OCI-LY3 (cell line): ENCODE measurements around the gene R3HCC1L.

Source experiments
- H2AFZ ChIP-seq: fragments of 200-600, 300-600 bp; shearing (Covaris generic); 2 replicates; pipeline ENCODE4 v1.6.0; 2014; ENCODE audit warnings: antibody characterized with exemption, low read depth, low read length
- H3K27ac ChIP-seq: fragments of 200-600, 300-600 bp; sonication (generic); 2 replicates; pipeline ENCODE4 v1.5.1; 2014; ENCODE audit warnings: mild to moderate bottlenecking, low read length, moderate library complexity, mixed read lengths
- H3K27me3 ChIP-seq: fragments of 200-600, 300-600 bp; sonication (generic); 2 replicates; pipeline ENCODE4 v1.6.1; 2014; ENCODE audit warnings: low read depth, low read length, mixed read lengths
- H3K36me3 ChIP-seq: fragments of 200-600, 300-600 bp; sonication (generic); replicated peaks from 2 replicates; pipeline ENCODE3; 2014; ENCODE audit warnings: low read depth, low read length, mixed read lengths
- H3K4me1 ChIP-seq: fragments of 300-600, 200-600 bp; sonication (generic); 2 replicates; pipeline ENCODE4 v1.6.1; 2014; ENCODE audit warnings: low read length, mixed read lengths
- H3K4me2 ChIP-seq: fragments of 200-600, 300-600 bp; sonication (generic); 2 replicates; pipeline ENCODE4 v1.6.1; 2014; ENCODE audit warnings: low read length, mixed read lengths
- H3K4me3 ChIP-seq: fragments of 300-600, 200-600 bp; sonication (generic); 2 replicates; pipeline ENCODE4 v1.5.1; 2014; ENCODE audit warnings: antibody characterized with exemption, mild to moderate bottlenecking, low read length, moderate library complexity
- H3K79me2 ChIP-seq: fragments of 300-600, 200-600 bp; shearing (Covaris generic); 2 replicates; pipeline ENCODE4 v1.6.1; 2014; ENCODE audit warnings: mild to moderate bottlenecking, low read length, mixed read lengths
- H3K9ac ChIP-seq: fragments of 300-600, 200-600 bp; shearing (Covaris generic); 2 replicates; pipeline ENCODE4 v1.6.0; 2014; ENCODE audit warnings: mild to moderate bottlenecking, low read length, moderate library complexity
- H3K9me3 ChIP-seq: fragments of 200-600, 300-600 bp; shearing (Covaris generic); 2 replicates; pipeline ENCODE4 v1.6.1; 2014; ENCODE audit warnings: low read length, mixed read lengths; ENCODE audit not compliant: insufficient read depth
- H4K20me1 ChIP-seq: fragments of 200-600, 300-600 bp; sonication (generic); 2 replicates; pipeline ENCODE4 v1.6.1; 2016; ENCODE audit warnings: low read length, mixed read lengths; ENCODE audit not compliant: insufficient read depth
- EZH2phosphoT487 ChIP-seq: fragments of 200-600 bp; shearing (Covaris generic); IDR thresholded peaks from 2 replicates; pipeline ENCODE4 v1.6.1; 2018; ENCODE audit warnings: antibody characterized with exemption, mixed run types, low read depth
- TF ChIP-seq, protein P1 (sequence below): fragments of 200-600, 300-600 bp; sonication (generic); IDR thresholded peaks from 2 replicates; pipeline ENCODE4 v1.5.1; 2014; ENCODE audit warnings: antibody characterized with exemption, low read length, low read depth

R3HCC1L gene

DNA sequence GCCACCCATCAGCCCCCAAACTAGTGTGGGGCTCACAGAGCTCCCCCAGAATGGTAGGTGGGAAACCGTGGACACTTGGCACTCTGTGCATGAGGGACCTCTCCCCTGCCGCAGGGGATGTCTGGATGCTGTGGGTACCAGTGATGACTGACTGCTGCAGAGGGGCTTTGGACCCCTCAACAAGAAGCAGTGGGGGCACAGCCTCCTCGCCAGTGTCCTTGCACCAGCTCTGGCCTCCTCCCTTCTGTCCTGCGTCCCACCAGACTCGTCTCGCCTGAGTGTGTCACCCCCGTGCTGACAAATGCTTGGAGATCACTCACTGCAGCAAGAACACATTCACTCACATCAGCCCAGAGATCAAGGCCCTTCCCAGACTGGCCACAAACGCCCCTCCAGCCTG, 37.3 kb upstream of the R3HCC1L start:
- H4K20me1 ChIP-seq = no peaks in the 10 kb centered on the region
- H3K4me1 ChIP-seq = no peaks in the 10 kb centered on the region
- H3K27ac ChIP-seq = no peak overlapping the region
- TF ChIP-seq, protein P1, sequence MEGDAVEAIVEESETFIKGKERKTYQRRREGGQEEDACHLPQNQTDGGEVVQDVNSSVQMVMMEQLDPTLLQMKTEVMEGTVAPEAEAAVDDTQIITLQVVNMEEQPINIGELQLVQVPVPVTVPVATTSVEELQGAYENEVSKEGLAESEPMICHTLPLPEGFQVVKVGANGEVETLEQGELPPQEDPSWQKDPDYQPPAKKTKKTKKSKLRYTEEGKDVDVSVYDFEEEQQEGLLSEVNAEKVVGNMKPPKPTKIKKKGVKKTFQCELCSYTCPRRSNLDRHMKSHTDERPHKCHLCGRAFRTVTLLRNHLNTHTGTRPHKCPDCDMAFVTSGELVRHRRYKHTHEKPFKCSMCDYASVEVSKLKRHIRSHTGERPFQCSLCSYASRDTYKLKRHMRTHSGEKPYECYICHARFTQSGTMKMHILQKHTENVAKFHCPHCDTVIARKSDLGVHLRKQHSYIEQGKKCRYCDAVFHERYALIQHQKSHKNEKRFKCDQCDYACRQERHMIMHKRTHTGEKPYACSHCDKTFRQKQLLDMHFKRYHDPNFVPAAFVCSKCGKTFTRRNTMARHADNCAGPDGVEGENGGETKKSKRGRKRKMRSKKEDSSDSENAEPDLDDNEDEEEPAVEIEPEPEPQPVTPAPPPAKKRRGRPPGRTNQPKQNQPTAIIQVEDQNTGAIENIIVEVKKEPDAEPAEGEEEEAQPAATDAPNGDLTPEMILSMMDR = no peak
- no peak for TF ChIP-seq EZH2phosphoT487
- H3K36me3 ChIP-seq = no peaks in the 10 kb centered on the region
- H3K9ac ChIP-seq = no peak overlapping the region
- H3K4me3 ChIP-seq = no peak overlapping the region
- H3K79me2 ChIP-seq = no peaks in the 10 kb centered on the region
- no peaks in the 10 kb centered on the region for H3K27me3 ChIP-seq
- no peak overlapping the region for H2AFZ ChIP-seq
- no peak overlapping the region for H3K4me2 ChIP-seq
- H3K9me3 ChIP-seq = no peaks in the 10 kb centered on the region

DNA sequence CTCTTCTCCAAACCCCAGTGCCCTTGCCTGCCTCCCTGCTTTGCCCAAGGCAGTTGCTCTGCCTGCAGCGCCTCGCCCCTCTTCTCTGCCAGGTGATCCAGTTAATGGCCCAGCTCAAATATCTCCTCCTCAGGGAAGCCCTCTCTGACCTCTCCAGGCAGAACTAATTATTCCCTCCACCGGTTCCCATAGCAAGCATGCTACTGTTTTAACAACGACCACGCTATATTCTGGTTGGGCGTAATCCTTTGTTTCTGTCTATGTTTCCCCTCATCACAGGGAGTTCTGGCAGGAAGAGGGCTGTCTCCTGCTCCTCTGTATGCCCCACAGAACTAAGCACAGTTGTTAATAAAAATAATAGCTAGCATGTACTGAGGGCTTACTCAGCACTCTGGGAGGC, 36.8 kb upstream of the R3HCC1L start:
- Histone ChIP-seq H3K9ac (no peak overlapping the region), H2AFZ (no peak overlapping the region), H3K4me1 (no peaks in the 10 kb centered on the region), H3K27me3 (no peaks in the 10 kb centered on the region), H4K20me1 (no peaks in the 10 kb centered on the region), H3K4me2 (no peak overlapping the region), H3K27ac (no peak overlapping the region), H3K36me3 (no peaks in the 10 kb centered on the region), H3K4me3 (no peak overlapping the region), H3K9me3 (no peaks in the 10 kb centered on the region), H3K79me2 (no peaks in the 10 kb centered on the region)
- no peak for TF ChIP-seq EZH2phosphoT487
- TF ChIP-seq, protein P1 = no peak

DNA sequence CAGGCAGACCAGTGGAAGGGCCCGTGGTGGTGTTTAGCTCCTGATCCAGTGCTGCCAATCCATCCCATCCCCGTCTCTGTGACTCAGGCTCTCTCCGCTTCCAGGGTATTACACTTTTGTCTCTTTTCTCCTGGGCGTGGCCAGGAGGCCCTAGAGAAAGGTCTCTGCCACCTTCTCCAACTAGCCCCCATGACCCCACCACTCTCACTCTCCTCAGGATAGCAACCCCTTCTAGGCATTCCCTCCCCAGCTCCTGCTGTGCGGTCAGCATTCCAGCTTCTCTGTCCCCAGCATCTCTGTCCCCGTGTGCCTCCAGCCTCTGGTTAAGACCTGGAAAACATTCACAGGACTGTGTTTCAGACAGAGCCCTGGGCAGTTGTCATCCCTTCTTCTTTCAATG, 36.2 kb upstream of the R3HCC1L start:
- Histone ChIP-seq H3K9ac (no peak overlapping the region), H2AFZ (no peak overlapping the region), H3K79me2 (no peaks in the 10 kb centered on the region), H3K4me3 (no peak overlapping the region), H3K27ac (no peak overlapping the region), H3K27me3 (no peaks in the 10 kb centered on the region), H3K4me1 (no peaks in the 10 kb centered on the region), H4K20me1 (no peaks in the 10 kb centered on the region), H3K4me2 (no peak overlapping the region), H3K36me3 (no peaks in the 10 kb centered on the region), H3K9me3 (no peaks in the 10 kb centered on the region)
- TF ChIP-seq EZH2phosphoT487 = no peak

DNA sequence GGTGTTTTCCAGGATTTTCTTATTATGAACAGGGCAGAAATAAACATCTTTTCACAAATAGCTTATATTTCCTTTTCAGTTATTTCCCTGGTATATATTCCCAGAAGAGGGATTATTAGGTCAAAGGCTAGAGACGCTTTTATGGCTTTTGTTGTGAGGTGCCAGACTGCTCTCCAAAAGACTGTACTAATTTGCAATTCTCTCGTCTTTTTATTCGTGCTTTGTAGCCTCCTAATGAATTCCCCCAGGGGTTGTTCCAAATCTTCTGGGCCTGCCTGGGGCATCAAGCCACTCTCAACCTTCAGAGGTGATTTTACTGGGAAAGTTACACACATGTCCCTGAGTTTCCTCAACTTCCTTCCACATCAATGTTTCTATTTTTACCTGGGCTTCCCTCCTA, 34.0 kb upstream of the R3HCC1L start:
- Histone ChIP-seq H3K9me3 (no peaks in the 10 kb centered on the region), H3K36me3 (no peaks in the 10 kb centered on the region), H2AFZ (no peak overlapping the region), H3K9ac (no peak overlapping the region), H3K4me3 (no peak overlapping the region), H4K20me1 (no peaks in the 10 kb centered on the region), H3K4me1 (no peaks in the 10 kb centered on the region), H3K79me2 (no peaks in the 10 kb centered on the region), H3K27me3 (no peaks in the 10 kb centered on the region), H3K27ac (no peak overlapping the region), H3K4me2 (no peak overlapping the region)
- no peak for TF ChIP-seq EZH2phosphoT487
- TF ChIP-seq, protein P1 = no peak

DNA sequence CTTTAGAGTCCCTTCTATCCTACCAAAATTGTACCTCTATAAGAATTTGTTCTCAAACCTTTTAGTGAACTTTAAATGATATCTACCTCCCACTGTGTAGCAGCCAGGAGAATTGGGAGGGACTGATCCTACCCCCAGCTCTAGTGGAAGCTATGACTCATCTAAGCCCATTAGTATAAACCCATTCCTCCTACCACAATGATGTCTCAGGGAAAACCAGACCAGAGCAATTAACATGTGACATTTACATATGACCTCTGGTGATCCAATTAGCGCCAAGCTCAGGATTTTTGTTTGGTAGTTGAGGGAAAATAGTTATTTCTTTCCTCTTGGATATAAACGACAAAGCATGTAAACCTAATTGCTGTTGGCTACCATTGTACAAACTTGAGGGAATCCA, 33.1 kb upstream of the R3HCC1L start:
- H3K4me3 ChIP-seq = no peak overlapping the region
- H3K4me1 ChIP-seq = no peaks in the 10 kb centered on the region
- no peaks in the 10 kb centered on the region for H3K36me3 ChIP-seq
- H3K9ac ChIP-seq = no peak overlapping the region
- no peaks in the 10 kb centered on the region for H3K27me3 ChIP-seq
- no peak overlapping the region for H3K4me2 ChIP-seq
- no peak overlapping the region for H3K27ac ChIP-seq
- H3K9me3 ChIP-seq = no peaks in the 10 kb centered on the region
- TF ChIP-seq, protein P1 = no peak
- TF ChIP-seq EZH2phosphoT487 = no peak
- no peak overlapping the region for H2AFZ ChIP-seq
- no peaks in the 10 kb centered on the region for H3K79me2 ChIP-seq
- no peaks in the 10 kb centered on the region for H4K20me1 ChIP-seq
